D721Med (cell line): ENCODE results near the gene SLC44A2.

Experiments used
- DNase-seq: peaks from one replicate; pipeline ENCODE4 v3.0.0; 2011; ENCODE audit warnings: low spot score; ENCODE audit not compliant: insufficient read length
- FAIRE-seq: peaks from 2 replicates; lab custom pipeline; 2011; peaks lifted over from hg19 to GRCh38; lab: Jason Lieb, UNC
- TF ChIP-seq, protein P1 (sequence below): IDR thresholded peaks from 2 replicates; pipeline ENCODE4 v1.5.1; 2012; ENCODE audit warnings: mild to moderate bottlenecking, control low read depth; ENCODE audit not compliant: insufficient read depth; ENCODE audit errors: missing control alignments

The SLC44A2 gene

GRCh38 chr19:10682397-10683063, 57.2 kb downstream of the SLC44A2 start:
- FAIRE-seq: no peak
- no peak for DNase-seq
- TF ChIP-seq, protein P1, sequence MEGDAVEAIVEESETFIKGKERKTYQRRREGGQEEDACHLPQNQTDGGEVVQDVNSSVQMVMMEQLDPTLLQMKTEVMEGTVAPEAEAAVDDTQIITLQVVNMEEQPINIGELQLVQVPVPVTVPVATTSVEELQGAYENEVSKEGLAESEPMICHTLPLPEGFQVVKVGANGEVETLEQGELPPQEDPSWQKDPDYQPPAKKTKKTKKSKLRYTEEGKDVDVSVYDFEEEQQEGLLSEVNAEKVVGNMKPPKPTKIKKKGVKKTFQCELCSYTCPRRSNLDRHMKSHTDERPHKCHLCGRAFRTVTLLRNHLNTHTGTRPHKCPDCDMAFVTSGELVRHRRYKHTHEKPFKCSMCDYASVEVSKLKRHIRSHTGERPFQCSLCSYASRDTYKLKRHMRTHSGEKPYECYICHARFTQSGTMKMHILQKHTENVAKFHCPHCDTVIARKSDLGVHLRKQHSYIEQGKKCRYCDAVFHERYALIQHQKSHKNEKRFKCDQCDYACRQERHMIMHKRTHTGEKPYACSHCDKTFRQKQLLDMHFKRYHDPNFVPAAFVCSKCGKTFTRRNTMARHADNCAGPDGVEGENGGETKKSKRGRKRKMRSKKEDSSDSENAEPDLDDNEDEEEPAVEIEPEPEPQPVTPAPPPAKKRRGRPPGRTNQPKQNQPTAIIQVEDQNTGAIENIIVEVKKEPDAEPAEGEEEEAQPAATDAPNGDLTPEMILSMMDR: no peak

- DNase-seq (no peak), FAIRE-seq (no peak)
- TF ChIP-seq, protein P1: no peak
These were observed 57.7 kb downstream of the SLC44A2 start for GRCh38 chr19:10683064-10683426.

GRCh38 chr19:10683582-10683981, 58.2 kb downstream of the SLC44A2 start:
- TF ChIP-seq, protein P1: no peak
- no peak for DNase-seq
- FAIRE-seq: no peak

DNA sequence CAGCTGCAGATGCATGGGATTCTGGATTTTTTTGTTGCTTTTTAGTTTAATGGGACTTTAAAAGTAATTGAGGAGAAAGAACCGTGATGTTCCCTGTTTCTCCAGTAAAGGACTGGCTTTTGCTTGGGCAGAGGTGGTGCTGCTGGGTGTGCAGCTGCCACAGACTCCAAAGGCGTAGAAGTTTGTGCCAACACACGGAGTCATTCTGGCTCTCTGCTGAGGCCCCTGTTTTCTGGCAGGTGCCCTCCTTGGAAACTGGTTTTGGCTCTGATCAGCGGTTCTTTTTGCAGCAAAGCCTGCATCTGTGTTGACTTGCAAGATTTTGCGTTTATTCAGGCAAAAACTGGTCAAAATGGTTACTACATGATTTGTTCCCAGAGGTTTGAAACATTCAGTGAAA, 59.9 kb downstream of the SLC44A2 start:
- DNase-seq: no peak
- TF ChIP-seq, protein P1: no peak
- FAIRE-seq: no peak

DNA sequence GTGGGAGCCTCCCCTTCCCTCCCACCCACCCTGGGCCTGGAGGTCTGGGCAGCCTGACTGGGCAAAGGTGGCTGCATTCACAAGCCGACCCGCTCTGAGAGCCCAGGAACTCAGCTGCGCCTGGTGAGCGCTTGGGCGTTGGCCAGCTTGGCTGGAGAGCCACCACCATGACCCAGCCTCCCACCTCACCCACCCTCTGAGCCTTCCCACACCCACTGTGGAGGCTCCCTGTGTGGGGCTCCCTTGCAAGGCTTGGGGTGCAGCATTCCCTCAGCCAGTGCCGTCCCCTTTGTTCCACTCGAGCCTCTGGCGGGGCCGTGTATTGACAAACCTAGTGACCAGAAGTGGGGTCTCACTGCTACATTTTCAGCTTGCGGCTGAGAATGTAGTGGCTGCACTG, 60.8 kb downstream of the SLC44A2 start:
- TF ChIP-seq, protein P1: no peak
- FAIRE-seq: no peak
- DNase-seq: no peak

GRCh38 chr19:10686661-10687517, 61.5 kb downstream of the SLC44A2 start:
- TF ChIP-seq, protein P1: no peak

More at GRCh38 chr19:10686661-10687517, 61.5 kb downstream of the SLC44A2 start:
- DNase-seq (no peak), FAIRE-seq (no peak)
